NCI-H69 (cell line): ENCODE measurements around the gene ALDH3B2.
A peak's percentile ranks its signal among the peaks of the same experiment; 100 is the strongest.
"Not testable (repeated sequence)": the region's sequence is repeated elsewhere in the genome, so short reads cannot be mapped to it uniquely, and the experiment has no call there.

Experiments used
- DNase-seq: peaks from one replicate; lab custom pipeline; 2025; lab: John Stamatoyannopoulos, UW

Gene ALDH3B2

DNA sequence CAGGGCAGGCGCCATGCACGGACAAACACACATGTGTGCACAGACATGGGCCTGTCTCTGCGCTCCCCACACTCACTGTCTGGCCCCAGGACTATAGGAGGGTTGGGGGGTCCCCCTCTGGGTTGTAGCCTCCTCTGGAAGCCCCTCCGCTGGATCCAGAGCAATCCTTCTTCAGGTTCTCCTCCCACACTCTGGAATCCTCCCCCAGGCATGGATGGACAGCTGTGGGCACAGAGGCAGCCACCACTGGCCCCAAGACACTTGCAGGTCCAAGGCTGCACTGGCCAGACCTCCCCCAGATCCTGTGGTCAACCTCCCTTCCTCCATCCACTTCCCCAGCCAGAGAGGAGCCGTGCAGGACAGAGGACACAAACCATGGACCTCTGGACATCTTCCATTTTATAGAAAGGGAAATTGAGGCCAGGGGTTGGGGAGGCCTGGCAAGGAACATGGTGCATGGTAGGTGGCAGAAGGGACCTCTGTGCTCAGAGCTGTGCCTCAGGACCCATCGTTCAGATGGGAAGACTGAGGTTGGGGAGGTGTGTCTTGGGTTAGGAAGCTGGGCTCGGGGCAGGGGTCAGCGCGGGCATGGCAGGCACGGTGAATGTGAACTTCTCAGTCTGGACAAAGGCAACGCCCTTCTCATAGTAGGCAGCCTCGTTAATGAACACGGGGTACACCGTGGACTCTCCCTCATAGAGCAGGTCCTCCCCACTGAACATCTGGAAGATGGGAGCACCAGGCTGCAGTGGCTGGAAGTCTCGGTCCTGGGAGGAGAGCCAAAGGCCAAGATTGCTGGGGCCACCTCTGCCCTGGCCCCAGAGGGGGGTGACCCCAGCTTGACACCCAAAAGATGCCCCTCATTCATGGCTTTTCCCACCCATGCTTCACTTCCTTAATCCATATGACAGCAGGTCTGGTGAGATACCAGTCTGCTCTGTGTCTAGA, 32.0 kb downstream of the ALDH3B2 start:
- no peak for DNase-seq

DNA sequence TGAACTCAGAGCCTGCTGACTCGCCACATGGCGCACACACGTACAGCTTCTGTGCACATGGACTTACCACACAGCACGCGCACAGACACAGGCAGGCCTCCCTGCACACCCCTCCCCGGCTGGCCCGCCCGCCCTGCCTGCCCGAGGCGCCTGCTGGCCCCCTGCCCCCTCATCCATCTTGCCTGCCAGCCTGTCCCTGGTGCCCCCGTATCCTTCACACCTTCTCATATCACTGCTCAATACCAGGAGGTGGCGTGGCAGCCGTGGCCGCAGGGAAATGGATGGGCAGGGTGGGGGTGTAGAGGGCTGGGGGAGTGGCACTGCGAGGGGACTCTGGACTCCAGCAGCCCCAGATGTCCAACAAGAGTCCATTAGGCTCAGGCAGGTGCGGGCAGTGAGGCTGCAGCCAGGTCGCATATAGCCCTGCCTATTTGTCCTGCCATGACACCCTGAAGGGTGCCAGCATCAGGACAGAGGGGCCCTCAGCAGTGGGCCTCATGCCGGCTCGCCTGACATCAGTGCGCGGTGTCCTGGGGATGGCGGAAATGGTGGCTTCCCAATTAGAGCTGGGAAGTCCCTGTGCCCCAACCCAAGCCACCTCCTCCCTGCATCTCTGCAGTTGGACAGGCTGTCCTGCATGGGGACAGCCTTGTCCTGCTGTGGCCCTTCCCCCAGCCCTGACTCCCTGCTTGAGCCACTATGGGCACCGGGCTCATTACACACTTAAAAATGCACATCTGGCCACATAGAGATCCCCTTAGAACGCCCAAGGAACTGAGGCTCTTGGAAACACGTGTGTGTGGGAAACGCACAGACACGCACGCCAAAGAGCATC, 32.9 kb downstream of the ALDH3B2 start:
- no peak for DNase-seq

DNA sequence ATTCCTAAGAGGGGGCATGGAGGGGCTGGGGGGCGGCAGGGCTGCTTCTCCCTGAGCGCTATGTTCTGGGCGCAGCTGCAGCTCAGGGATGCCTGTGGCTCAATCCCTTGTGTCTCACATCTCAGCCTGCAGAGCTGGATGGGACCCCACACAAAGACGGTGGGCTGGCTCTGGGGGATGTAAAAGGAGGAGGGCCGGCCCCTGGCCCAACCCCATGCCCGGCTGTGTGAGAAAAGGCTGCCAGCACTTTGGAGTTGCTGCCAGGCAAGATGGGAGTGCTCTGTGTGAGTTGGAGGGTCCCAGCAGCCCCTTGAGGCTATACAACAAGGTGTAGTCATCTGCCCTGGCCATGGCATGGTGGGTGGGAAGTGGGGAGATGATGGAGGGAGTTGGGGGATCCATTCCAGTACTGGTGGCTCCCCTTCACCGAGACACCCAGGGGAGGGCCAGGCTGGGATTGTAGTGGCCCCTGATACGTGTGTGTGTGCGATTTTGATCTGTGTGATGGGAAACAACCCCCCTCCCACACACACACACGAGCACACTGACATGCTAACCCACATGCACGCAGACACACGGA, 33.6 kb downstream of the ALDH3B2 start:
- DNase-seq, result no peak

DNA sequence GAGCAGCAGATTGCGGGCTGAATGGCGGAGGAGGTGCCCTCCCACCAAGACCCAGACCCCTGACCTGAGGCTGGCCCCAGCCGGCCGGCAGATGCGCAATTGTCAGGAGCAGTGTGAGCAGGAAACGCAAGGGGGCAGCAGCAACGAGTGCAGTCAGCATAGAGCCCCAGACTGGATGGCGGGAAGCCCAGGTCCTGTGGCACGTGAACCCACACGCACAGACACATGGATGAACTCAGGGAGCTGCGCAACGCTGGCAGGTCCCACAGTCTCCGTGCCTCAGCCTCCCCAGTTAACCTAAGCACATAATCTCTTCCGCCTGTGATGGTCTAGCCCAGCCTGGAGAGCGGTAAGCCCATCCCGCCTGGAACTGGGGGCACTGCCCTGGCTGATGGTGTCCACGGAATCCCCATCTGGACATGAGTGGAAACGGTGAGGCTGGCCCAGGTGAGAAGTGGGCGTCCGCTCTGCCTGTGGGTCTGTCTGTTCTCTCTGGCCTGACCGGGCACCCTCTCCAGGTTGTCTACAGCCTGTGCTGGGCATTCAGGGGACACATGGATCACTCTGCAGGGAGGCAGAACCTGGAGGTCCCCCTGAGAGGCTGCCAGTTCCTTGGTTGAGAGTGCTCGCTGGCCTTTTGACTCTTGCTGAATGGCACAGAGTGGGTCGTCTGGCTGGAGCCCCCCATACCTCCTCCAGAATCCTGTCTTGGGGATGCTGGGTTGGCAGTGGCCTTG, 34.2 kb downstream of the ALDH3B2 start:
- DNase-seq, result peak; percentile 62

DNA sequence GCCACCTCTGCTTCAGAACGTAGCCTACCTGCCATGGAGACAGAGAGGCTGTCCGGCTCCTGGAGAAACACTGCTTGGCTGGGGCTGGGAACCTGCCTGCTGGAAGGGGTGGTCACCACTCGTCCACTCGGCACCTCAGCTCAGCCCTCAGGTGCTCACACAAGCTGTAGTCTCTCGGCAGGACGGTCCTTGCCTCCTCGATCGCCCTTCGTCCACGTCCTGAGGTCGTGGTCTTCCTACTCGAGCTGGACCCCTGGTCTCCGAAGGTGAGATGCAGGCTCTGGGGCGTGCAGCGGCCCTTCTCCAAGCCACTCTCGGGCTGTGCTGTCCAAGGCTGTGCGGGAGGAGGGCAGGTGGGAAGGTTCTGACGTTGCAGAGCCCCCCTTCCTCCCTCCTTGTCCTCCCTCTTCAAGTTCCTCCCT, 35.0 kb downstream of the ALDH3B2 start, which contains the start of gene TBX10:
TBX10 (minus strand) TSS at position 326 of the 422 bp plus-strand sequence; CDS start at position 35, 291 bp downstream.
- DNase-seq, result no peak

DNA sequence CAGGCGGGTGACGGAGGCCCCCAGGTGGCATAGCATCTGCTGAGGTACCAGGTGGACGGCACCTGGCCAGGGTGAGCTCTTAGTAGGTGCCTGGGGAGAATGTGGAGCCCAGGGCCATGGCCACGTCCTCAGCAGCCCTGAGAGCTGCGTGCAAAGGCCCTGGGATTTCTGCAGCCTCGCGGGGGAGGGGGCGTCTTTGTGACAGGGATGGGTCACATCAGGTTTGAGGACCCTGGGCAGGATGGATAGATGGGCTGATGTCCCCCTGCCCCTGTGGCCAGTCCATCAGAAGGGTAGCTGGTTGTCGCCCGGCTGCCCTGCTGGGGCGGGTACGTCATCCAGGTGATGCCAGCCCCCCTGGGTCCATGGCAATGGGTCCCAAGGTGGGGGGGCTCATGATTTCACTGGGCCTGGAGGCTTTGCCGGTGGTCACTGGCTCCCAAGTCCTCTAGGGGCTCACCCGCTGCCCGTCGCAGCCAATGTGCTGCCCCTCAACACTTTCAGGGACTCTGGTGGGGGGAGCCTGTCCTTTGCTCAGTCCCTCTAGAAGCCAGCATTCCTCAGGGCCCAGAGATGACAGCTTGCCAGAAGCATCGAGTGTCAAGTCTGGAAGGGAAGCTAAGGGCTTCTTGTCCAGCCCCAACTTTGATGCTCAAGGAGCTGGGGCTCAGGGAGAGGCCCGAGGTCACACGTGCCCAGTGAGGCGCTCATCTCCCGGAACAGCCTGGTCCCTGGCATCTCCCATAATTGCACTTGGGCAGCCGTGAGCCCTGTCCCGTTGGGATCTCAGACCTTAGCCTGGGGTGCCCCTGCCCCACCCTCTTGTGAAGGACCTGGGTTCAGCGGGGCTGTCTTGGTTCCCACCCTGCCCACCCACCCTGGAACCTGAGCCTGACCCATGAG, 35.6 kb downstream of the ALDH3B2 start:
- no peak for DNase-seq

DNA sequence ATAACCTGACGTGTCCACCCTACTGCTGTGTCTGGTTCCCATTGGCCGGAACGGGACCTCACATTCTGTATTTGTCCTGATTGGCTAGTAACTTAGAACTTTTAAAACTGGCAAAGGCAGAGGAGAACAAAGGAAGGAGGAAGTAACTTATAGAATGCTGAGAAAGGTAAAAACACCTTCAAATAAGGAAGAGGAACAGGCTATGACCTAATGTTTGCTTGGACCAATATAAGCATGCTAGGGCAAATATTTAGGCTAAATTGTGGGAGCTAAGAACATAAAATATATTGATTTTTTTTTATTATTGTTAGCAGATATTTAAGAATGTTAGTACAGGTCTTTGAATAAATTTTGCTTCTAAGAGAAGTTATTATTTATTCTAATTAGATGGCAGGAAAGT, 37.0 kb downstream of the ALDH3B2 start:
- not testable (repeated sequence) for DNase-seq

DNA sequence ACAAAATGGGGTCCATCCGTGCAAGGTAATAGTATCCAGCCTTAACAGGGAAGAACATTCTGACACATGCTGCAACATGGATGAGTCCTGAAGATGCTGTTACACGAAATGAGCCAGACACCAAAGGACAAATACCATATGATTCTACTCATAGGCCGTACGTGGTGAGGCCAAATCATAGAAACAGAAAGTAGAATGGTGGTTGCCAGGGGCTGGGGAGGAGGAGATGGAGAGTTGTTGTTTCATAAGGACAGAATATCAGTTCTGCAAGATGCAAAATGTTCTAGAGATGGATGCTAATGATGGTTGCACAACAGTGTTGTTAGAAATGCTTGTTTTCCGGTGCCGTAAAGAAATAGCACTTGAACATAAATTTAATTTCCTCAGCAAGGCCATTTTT, 37.5 kb downstream of the ALDH3B2 start:
- DNase-seq, result no peak

DNA sequence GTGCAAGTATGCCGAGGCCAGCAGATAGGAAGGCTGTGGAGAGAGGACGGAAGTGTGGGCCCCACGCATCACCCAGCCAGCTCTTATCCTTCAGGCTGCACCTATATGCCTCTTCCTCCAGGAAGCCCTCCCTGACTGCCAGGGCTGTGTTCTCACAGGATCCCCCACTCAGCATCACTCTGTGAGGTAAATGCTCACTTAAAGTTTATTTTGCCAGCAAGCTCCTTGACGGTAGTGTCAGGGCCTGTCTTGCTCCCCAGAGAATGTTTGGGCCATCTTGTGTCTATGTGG, 39.2 kb downstream of the ALDH3B2 start:
- no peak for DNase-seq

DNA sequence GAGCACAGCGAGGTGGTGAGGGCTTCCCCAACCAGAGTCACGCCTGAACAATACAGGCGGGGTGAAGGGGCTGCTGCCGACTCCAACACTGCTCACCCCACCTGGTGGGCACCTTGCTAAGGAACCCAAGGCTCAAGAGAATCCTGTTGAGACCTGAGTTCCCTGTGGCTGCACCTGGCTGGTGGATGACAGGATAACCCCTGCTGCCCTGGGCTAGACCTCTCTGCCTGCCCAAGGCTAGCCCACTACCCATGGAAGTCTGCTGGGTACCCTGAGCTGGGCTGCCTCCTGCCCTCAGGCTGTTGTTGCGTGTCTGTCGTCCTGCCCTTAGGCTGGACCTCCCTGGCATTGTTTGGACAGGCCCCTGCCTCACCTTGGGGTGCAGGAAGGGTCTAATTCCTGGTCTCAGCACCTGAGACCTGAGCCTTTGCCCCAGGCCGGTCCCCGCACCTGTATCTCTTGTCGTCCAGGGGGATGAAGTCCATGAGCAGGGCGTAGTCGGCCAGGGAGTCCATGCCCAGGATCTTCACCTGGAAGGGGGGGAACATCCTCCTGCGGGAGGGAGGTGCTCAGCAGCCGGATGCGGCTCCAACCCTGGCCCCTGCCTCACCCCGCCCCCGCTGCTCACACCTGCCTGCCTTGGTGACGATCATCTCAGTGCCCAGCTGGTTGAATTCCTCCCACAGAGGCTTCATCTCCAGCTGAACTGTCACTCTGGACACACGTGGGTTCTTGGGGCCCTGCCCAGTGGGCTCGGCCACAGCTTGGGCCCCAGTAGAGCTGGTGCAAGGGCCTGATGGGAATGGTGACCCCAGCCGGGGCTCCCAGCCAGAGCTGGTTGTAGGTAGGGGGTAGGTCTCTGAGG, 39.8 kb downstream of the ALDH3B2 start:
- DNase-seq, result peak; percentile 32

DNA sequence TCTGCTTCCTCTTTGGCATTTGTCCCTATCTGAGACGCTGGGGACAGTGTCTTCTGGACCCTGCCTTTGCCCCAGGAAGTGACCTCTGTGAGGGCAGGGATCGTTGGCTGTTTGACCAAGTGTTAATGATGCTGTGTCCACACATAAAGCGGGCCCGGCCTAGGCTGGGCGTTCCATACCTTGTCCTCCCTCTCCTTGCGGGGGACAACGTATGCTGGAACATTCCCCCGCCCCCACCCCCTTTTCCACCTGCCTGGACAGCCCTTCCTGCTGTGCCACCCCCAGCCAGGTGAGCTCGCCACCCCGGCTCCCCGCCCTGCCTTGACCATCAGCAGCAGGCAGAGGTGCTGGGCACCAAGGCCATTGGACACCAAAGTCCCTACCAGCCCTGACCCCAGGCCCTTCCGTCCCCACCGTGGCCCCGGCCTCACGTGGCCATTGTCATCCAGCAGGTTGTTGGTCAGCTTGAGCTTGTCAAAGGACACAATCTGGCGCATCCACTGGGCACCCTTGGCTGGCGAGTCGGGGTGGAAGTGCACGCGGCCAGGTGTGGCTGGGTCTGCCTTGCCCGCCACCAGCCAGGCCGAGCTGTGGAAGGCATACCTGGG, 40.6 kb downstream of the ALDH3B2 start:
- DNase-seq, result no peak

DNA sequence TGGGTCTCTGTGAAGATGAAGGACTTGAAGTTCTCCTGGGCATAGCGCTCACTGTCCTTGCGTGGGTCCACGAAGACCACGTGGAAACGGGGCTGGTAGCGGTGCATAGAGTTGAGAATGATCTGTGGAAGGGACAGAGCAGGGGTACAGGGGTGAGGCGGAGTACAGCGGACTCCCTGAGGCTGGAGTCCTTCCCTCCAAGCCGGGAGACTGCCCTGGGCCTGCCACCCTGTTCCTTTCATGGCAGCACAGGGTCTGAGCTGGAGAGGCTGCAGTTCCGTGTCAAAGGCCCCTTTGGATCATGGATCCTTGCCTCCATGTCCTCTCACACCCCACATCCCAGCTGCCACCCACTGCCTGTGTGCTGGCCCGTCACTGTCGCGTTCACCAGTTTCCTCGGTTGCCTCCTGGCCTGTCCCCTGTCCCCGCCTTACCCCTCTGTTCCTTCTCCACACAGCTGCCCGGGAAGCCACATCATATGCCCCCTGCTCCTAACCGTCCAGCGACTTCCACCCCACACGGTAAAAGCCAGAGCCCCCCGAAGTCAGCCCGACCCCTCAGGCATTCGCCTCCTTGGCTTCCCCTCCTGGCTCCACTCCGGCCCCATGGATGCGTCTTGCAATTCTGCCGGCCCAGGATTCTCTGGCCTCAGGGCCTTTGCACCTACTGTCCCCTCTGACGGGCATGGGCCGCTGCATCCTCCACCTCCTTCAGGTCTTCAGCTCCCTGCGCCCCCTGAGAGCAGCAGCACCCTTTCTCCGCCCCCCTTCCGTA, 41.3 kb downstream of the ALDH3B2 start:
- no peak for DNase-seq

DNA sequence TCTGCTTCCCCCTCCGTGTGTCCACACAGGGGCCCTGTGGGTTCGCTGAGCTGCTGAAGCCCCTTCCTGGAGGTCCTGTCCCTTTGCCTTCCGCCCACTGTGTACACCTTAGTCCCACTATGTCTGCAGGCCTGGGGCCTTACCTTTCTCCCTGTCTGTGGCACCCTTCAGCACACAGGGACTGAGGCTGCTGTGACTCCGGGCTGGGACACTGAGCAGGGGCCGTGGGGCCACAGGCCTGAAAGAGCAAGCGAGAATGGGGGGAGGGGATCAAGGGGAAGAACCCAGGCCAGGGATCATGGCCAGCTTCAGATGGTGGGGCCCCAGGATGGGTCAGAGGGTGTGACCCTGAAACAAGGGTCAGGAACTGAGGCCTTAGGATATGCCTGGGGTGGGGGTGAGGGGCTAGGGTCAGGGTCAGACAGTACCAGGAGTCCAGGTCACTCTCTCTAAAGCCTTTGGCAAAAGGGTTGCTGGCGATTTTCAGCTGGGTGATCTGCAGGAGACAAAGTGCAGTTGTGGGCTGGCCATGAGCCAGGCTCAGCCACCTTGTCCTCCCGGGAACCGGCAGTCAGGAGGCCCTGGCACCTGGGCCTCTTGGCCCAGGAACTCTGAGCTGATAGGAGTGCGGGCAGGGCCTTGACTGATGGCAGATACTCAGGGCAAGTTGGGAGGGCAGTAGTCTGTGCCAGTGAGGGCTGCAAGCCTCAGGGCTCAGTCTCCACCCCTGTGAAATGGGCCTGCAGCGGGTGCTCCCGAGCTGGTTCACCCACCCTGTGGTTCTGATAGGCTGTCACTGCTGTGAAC, 42.0 kb downstream of the ALDH3B2 start:
- no peak for DNase-seq

DNA sequence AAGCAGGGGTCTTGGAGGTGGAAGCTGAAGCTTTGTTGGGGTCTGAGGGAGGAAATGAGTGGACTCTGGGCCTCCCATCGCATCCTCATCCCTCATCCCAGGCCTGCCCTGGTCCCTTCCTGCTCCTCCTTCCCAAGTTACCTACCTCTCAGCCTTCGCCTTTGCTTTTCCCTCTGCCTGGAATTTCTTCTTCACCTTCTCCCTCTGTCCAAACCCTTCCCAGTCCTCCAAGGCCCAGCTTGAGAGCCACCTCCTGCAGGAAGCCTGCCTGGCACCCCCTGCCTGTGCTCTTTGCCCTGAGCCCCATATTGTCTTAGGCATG, 42.6 kb downstream of the ALDH3B2 start:
- no peak for DNase-seq

DNA sequence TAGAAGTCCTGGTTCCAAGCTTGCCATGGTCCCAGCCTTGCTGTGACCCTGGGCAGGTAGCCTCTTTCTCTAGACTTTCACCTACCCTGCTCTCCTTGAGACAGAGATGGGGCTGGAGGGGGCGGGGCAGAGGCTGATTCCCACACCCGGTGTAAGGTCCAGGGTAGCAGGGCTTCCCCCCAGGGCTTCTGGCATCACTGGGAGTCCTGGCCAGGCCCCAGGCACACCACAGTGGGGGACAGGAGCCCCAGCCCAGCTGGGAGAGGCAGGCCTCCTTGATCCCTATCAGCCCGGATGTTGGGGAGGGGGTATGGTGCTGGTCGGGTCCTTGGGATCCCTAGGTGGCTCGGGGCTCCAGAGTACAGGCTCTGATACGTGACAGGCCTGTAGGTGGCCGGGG, 43.0 kb downstream of the ALDH3B2 start:
- no peak for DNase-seq

DNA sequence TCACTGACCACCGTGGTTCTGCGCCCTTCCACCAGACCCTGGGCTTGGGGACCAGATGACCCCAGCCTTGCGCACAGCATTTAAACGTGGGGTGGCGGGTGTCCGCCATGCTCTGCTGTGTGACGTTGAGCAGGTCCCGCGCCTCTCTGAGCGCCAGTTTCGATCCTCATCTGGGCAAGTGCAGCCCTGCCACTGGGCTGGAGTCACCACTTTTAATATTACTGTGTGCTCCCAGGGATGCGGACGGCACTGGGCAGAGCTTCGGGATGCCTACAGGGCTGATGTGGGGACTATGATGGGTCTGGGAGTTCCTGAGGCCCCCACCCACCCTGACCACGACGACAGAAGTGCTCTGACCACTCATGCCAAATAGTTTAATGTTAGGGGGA, 43.5 kb downstream of the ALDH3B2 start:
- DNase-seq, result no peak

DNA sequence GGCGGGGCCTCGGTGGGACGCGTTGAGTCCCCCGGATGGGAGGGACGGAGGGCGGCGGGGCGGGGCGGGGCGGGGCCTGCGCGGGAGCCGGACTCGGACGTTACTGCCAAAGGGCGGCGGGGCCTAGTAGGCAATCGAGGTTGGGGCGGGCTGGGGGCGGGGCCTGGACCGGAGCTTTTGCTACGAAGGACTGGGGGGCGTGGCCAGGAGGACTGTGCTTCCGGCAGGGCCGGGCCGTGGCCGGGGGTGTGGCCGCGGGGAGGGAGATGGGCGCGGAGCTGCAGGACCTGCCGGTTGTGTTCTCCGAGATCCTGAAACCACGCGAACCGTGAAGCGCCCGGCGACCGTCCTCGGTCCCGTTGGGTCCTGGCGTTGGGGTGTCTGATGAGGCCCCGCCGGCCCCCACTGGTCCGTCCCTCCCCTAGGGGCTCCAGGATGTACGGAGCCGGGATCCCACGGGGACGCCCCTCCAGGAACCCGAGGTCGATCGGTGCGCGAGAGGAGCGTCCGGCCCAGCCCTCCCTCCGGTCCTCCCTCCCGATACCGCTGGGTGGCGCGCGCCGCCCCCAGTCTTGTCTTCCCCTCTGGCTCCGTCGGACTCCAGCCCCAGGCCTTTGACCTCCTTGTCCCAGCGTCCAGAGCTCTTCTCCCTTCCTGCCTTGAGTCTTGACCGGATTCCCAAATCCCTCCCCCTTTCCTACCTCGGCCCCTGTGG, 44.0 kb downstream of the ALDH3B2 start:
- peak; percentile 98 for DNase-seq
